ENCODE measurements around the gene KCNG1.

KCNG1 gene

GRCh38 chr20:51043811-51044210 lies 20.9 kb upstream of the KCNG1 start (continued):
- TF ChIP-seq, protein P1, sequence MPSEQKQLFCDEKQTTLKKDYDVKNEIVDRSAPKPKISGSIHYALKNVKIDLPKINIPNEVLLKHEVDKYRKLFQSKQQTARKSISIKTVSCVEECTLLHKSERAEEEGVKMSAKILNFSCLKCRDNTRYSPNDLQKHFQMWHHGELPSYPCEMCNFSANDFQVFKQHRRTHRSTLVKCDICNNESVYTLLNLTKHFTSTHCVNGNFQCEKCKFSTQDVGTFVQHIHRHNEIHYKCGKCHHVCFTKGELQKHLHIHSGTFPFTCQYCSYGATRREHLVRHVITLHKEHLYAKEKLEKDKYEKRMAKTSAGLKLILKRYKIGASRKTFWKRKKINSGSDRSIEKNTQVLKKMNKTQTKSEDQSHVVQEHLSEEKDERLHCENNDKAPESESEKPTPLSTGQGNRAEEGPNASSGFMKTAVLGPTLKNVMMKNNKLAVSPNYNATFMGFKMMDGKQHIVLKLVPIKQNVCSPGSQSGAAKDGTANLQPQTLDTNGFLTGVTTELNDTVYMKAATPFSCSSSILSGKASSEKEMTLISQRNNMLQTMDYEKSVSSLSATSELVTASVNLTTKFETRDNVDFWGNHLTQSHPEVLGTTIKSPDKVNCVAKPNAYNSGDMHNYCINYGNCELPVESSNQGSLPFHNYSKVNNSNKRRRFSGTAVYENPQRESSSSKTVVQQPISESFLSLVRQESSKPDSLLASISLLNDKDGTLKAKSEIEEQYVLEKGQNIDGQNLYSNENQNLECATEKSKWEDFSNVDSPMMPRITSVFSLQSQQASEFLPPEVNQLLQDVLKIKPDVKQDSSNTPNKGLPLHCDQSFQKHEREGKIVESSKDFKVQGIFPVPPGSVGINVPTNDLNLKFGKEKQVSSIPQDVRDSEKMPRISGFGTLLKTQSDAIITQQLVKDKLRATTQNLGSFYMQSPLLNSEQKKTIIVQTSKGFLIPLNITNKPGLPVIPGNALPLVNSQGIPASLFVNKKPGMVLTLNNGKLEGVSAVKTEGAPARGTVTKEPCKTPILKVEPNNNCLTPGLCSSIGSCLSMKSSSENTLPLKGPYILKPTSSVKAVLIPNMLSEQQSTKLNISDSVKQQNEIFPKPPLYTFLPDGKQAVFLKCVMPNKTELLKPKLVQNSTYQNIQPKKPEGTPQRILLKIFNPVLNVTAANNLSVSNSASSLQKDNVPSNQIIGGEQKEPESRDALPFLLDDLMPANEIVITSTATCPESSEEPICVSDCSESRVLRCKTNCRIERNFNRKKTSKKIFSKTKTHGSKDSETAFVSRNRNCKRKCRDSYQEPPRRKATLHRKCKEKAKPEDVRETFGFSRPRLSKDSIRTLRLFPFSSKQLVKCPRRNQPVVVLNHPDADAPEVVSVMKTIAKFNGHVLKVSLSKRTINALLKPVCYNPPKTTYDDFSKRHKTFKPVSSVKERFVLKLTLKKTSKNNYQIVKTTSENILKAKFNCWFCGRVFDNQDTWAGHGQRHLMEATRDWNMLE (tag by site-specific recombination; conservative IDR thresholded peaks at IDR 0.05; ENCODE audit: low read depth), result no peak
- TF ChIP-seq, protein P2, sequence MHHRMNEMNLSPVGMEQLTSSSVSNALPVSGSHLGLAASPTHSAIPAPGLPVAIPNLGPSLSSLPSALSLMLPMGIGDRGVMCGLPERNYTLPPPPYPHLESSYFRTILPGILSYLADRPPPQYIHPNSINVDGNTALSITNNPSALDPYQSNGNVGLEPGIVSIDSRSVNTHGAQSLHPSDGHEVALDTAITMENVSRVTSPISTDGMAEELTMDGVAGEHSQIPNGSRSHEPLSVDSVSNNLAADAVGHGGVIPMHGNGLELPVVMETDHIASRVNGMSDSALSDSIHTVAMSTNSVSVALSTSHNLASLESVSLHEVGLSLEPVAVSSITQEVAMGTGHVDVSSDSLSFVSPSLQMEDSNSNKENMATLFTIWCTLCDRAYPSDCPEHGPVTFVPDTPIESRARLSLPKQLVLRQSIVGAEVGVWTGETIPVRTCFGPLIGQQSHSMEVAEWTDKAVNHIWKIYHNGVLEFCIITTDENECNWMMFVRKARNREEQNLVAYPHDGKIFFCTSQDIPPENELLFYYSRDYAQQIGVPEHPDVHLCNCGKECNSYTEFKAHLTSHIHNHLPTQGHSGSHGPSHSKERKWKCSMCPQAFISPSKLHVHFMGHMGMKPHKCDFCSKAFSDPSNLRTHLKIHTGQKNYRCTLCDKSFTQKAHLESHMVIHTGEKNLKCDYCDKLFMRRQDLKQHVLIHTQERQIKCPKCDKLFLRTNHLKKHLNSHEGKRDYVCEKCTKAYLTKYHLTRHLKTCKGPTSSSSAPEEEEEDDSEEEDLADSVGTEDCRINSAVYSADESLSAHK (tag by site-specific recombination; IDR thresholded peaks at IDR 0.05), result no peak
- TF ChIP-seq ZBTB20 (tag by site-specific recombination; IDR thresholded peaks at IDR 0.05), result no peak
- no peak for TF ChIP-seq ZNF350 (tag by site-specific recombination; IDR thresholded peaks at IDR 0.05)
- no peak for TF ChIP-seq ZNF202 (tag by site-specific recombination; IDR thresholded peaks at IDR 0.05; ENCODE audit: borderline replicate concordance)
- TF ChIP-seq ZNF645 (tag by site-specific recombination; IDR thresholded peaks at IDR 0.05), result no peak

GRCh38 chr20:51042657-51043247 lies 19.8 kb upstream of the KCNG1 start:
- CTCF ChIA-PET, result interaction anchor here (1.0 kb wide), 2 partner anchors 9 to 13 kb away, joined by 4 to 6 read pairs; no protein-coding TSS in a partner anchor
- Histone ChIP-seq H3K9me3 (ENCODE audit: control insufficient read depth, insufficient read depth, low read depth, low read length) (no peaks in the 10 kb centered on the region), H3K4me1 (ENCODE audit: control insufficient read depth, insufficient read depth, low read length) (no peaks in the 10 kb centered on the region), H3K27ac (ENCODE audit: extremely low read depth, low read depth, low read length) (no peak overlapping the region), H3K4me3 (ENCODE audit: low read depth, low read length) (no peak overlapping the region), H3K36me3 (ENCODE audit: control insufficient read depth in 2 of 2, insufficient read depth in 1 of 2, low read length in 2 of 2) (no peaks in the 10 kb centered on the region)
- POLR2A ChIA-PET, result no interaction called here
- TF ChIP-seq ZFHX2 (tag by site-specific recombination; conservative IDR thresholded peaks at IDR 0.05), result no peak
- no peak for TF ChIP-seq ZNF426 (tag by site-specific recombination; IDR thresholded peaks at IDR 0.05)
- no peak for TF ChIP-seq ZNF560 (tag by site-specific recombination; IDR thresholded peaks at IDR 0.05; ENCODE audit: borderline replicate concordance)
- TF ChIP-seq ZNF140 (tag by site-specific recombination; IDR thresholded peaks at IDR 0.05), result no peak
- no peak for TF ChIP-seq ZNF394 (tag by site-specific recombination; IDR thresholded peaks at IDR 0.05; ENCODE audit: borderline replicate concordance)
- no peak for TF ChIP-seq ZNF514 (tag by site-specific recombination; IDR thresholded peaks at IDR 0.05)
- no peak for TF ChIP-seq FEZF1 (tag by site-specific recombination; IDR thresholded peaks at IDR 0.05)
- no peak for TF ChIP-seq GLI2 (tag by site-specific recombination; IDR thresholded peaks at IDR 0.05; ENCODE audit: borderline replicate concordance, low read depth)
- no peak for TF ChIP-seq ZNF785 (tag by site-specific recombination; IDR thresholded peaks at IDR 0.05)
- no peak for TF ChIP-seq ZNF169 (tag by site-specific recombination; IDR thresholded peaks at IDR 0.05)
- no peak for TF ChIP-seq ZNF266 (tag by site-specific recombination; IDR thresholded peaks at IDR 0.05; ENCODE audit: low read depth)
- TF ChIP-seq ZNF623 (tag by site-specific recombination; IDR thresholded peaks at IDR 0.05), result no peak
- no peak for TF ChIP-seq ZNF558 (tag by site-specific recombination; IDR thresholded peaks at IDR 0.05)
- no peak for TF ChIP-seq HOXC10 (CRISPR knock-in tag; IDR thresholded peaks at IDR 0.05)
- TF ChIP-seq REST (tag by site-specific recombination; IDR thresholded peaks at IDR 0.05), result no peak
